Endothelial cell of umbilical vein (primary cell): ENCODE results near the gene DDHD1. TPM values are rescaled to one million over a fixed set of nuclear protein-coding genes. Genes with fewer than 3 reads are reported as not detected.

ENCODE experiments used
- BruUV-seq: library from RNA; stranded (reverse); fragments of 400-500 nt; replicated peaks from 2 replicates; lab custom pipeline; 2021; lab: Mats Ljungman, UMichigan
- CTCF ChIA-PET: fragments of 300-600, 350-600 bp; sonication (Branson Sonifier 250); formaldehyde crosslinking; loops from one replicate; lab custom pipeline; 2021; ENCODE audit warnings: antibody characterized with exemption, inconsistent platforms; lab: Charles Lee
- POLR2A ChIA-PET: fragments of 300-600, 350-600 bp; sonication (Branson Sonifier 250); formaldehyde crosslinking; loops from one replicate; lab custom pipeline; 2021; ENCODE audit warnings: antibody characterized with exemption, inconsistent platforms; lab: Charles Lee
- DNase-seq: peaks from one replicate; pipeline ENCODE4 v3.0.0-alpha.2; 2011; ENCODE audit warnings: low read depth, low spot score
- FAIRE-seq: peaks from 2 replicates; lab custom pipeline; 2011; peaks lifted over from hg19 to GRCh38; lab: Jason Lieb, UNC
- H2AFZ ChIP-seq: 2 replicates; pipeline ENCODE4 v1.6.0; 2012; ENCODE audit warnings: low read depth, low read length, control low read depth, inconsistent platforms
- H3K27ac ChIP-seq: 2 replicates; pipeline ENCODE4 v1.5.1; 2011; ENCODE audit warnings: low read depth, mild to moderate bottlenecking, control low read depth, low read length, moderate library complexity; ENCODE audit not compliant: insufficient read depth
- H3K27me3 ChIP-seq, 2 experiments: 2 replicates each; pipeline versions ENCODE4 v1.6.0 to v1.6.1; 2011; ENCODE audit warnings: low read length in 2 of 2, mixed read lengths in 1 of 2; ENCODE audit not compliant: control insufficient read depth in 2 of 2, insufficient read depth in 2 of 2
- H3K36me3 ChIP-seq, 2 experiments: 2 replicates in 1 of 2; 3 replicates in 1 of 2; pipeline ENCODE4 v1.5.1; 2011; ENCODE audit warnings: low read length in 2 of 2, mild to moderate bottlenecking in 1 of 2, moderate library complexity in 1 of 2; ENCODE audit not compliant: control insufficient read depth in 2 of 2, insufficient read depth in 2 of 2; ENCODE audit errors: extremely low read depth in 1 of 2
- H3K4me1 ChIP-seq: 3 replicates; pipeline ENCODE4 v1.5.1; 2011; ENCODE audit warnings: mild to moderate bottlenecking, low read length; ENCODE audit not compliant: control insufficient read depth, insufficient read depth; ENCODE audit errors: extremely low read depth
- H3K4me2 ChIP-seq: 2 replicates; pipeline ENCODE4 v1.6.1; 2011; ENCODE audit warnings: low read length, control low read depth, mixed read lengths; ENCODE audit not compliant: insufficient read depth
- H3K4me3 ChIP-seq, 3 experiments: fragments of 200-600 bp in 1 of 3; sonication (generic), shearing (Covaris generic) in 1 of 3; replicated peaks in 1 of 3; 2 replicates each; pipeline ENCODE4 v1.5.1; 2011 to 2016; ENCODE audit warnings: control low read depth in 3 of 3, low read length in 3 of 3, mild to moderate bottlenecking in 2 of 3, inconsistent platforms in 1 of 3, low read depth in 1 of 3, moderate library complexity in 1 of 3; ENCODE audit not compliant: insufficient read depth in 1 of 3
- H3K79me2 ChIP-seq: 2 replicates; pipeline ENCODE4 v1.6.0; 2012; ENCODE audit warnings: low read length, inconsistent platforms; ENCODE audit not compliant: control insufficient read depth, insufficient read depth
- H3K9ac ChIP-seq: replicated peaks from 2 replicates; pipeline ENCODE3; 2011; ENCODE audit warnings: low read length, control low read depth; ENCODE audit not compliant: insufficient read depth; ENCODE audit errors: extremely low read depth
- H3K9me1 ChIP-seq: replicated peaks from 3 replicates; pipeline ENCODE4 v1.6.0; 2011; ENCODE audit warnings: mild to moderate bottlenecking, low read length; ENCODE audit not compliant: control insufficient read depth, insufficient read depth; ENCODE audit errors: extremely low read depth
- H3K9me3 ChIP-seq: replicated peaks from 2 replicates; pipeline ENCODE4 v1.5.1; 2012; ENCODE audit warnings: low read length, inconsistent platforms; ENCODE audit not compliant: control insufficient read depth, insufficient read depth
- H4K20me1 ChIP-seq: replicated peaks from 2 replicates; pipeline ENCODE3; 2011; ENCODE audit warnings: mild to moderate bottlenecking, low read length; ENCODE audit not compliant: control insufficient read depth, insufficient read depth; ENCODE audit errors: extremely low read depth
- CTCF ChIP-seq, 2 donors: IDR thresholded peaks; 1 replicate in 1 of 2; 2 replicates in 1 of 2; pipeline ENCODE4 v1.5.1; 2011; ENCODE audit warnings: low read length in 2 of 2, mild to moderate bottlenecking in 2 of 2, moderate library complexity in 2 of 2, control low read depth in 1 of 2, inconsistent platforms in 1 of 2, low read depth in 1 of 2; ENCODE audit not compliant: insufficient read depth in 1 of 2; ENCODE audit errors: extremely low read depth in 1 of 2
- EZH2 ChIP-seq: IDR thresholded peaks from 2 replicates; pipeline ENCODE4 v1.6.1; 2012; ENCODE audit warnings: borderline replicate concordance, low read depth, mild to moderate bottlenecking, moderate library complexity, low read length, inconsistent platforms; ENCODE audit not compliant: severe bottlenecking
- FOS ChIP-seq: IDR thresholded peaks from 2 replicates; pipeline ENCODE4 v1.6.1; 2011; ENCODE audit warnings: mild to moderate bottlenecking, low read length, moderate library complexity, borderline replicate concordance; ENCODE audit not compliant: insufficient read depth
- GATA2 ChIP-seq: IDR thresholded peaks from 2 replicates; pipeline ENCODE4 v1.7.0; 2011; ENCODE audit warnings: low read depth, mild to moderate bottlenecking, moderate library complexity, mixed read lengths, low read length; ENCODE audit not compliant: insufficient read length, insufficient read depth
- JUN ChIP-seq: IDR thresholded peaks from 2 replicates; pipeline ENCODE4 v1.6.1; 2011; ENCODE audit warnings: borderline replicate concordance, low read depth; ENCODE audit not compliant: insufficient read length, insufficient read depth
- MAX ChIP-seq: IDR thresholded peaks from 2 replicates; pipeline ENCODE4 v1.6.1; 2011; ENCODE audit not compliant: insufficient read depth, insufficient read length
- MYC ChIP-seq: IDR thresholded peaks from one replicate; pipeline ENCODE4 v1.6.1; 2011; ENCODE audit warnings: mild to moderate bottlenecking, low read depth, low read length
- POLR2A ChIP-seq: IDR thresholded peaks from 2 replicates; pipeline ENCODE4 v1.6.1; 2012; ENCODE audit warnings: low read depth, mild to moderate bottlenecking, control low read depth, low read length
- POLR2AphosphoS5 ChIP-seq: IDR thresholded peaks from 2 replicates; pipeline ENCODE4 v1.6.1; 2012; ENCODE audit warnings: low read depth, mild to moderate bottlenecking, control low read depth, low read length, moderate library complexity; ENCODE audit not compliant: insufficient read depth
- dilution Hi-C: fragments of 300-500 bp; cut with MboI; formaldehyde crosslinking; loops from one replicate; pipeline ENCODE4 v1.15.0; 2019; ENCODE audit warnings: low sequenced_read_pairs; ENCODE audit not compliant: extremely low pct_ligation_motif_present
- intact Hi-C: fragments of 100-400 bp; cut with micrococcal nuclease; formaldehyde crosslinking; loops from one replicate; pipeline ENCODE4 v1.10.0; 2022
- polyA plus RNA-seq, 4 experiments: library from polyadenylated mRNA; depleted of rRNA in 3 of 4; stranded (reverse) in 3 of 4; unstranded in 1 of 4; fragments of >200 nt; gene quantifications; 2 replicates each; pipeline versions ENCODE4 v1.2.1 to v1.2.3, GENCODE V29; 2011 to 2012; ENCODE audit warnings: missing spikeins in 1 of 4
- total RNA-seq: library from RNA; stranded (reverse); gene quantifications from 2 replicates; pipeline ENCODE4 v1.2.3, GENCODE V29; 2021

The DDHD1 gene
- total and polyA plus RNA-seq, 2 donors (not counting 3 experiments of a cell fraction or from before 2014, with no cell fraction given) = 2.7 to 12.4 TPM

- DNase-seq (no peak), FAIRE-seq (no peak)
- H3K4me3 ChIP-seq = no peak overlapping the region
- TF ChIP-seq CTCF (IDR thresholded peaks at IDR 0.05; ENCODE audit: extremely low read depth in 1 of 2, insufficient read depth in 1 of 2, low read depth in 1 of 2, low read length in 2 of 2) (no peak), JUN (no peak), FOS (no peak), POLR2AphosphoS5 (no peak), GATA2 (no peak), MYC (no peak), POLR2A (no peak), MAX (no peak), EZH2 (no peak)
- H3K4me1 ChIP-seq = no peaks in the 10 kb centered on the region
- dilution Hi-C loops = no loop called here
- CTCF ChIA-PET = interaction anchor here (1.6 kb wide), 1 partner anchor 56 kb away, joined by 3 read pairs; no protein-coding TSS in a partner anchor
- H3K27me3 ChIP-seq = no peaks in the 10 kb centered on the region
- no peaks in the 10 kb centered on the region for H3K9me1 ChIP-seq
- POLR2A ChIA-PET = no interaction called here
- H3K4me2 ChIP-seq = no peak overlapping the region
- no peaks in the 10 kb centered on the region for H3K36me3 ChIP-seq
- no peaks in the 10 kb centered on the region for H3K79me2 ChIP-seq
- H4K20me1 ChIP-seq = no peaks in the 10 kb centered on the region
- no peak overlapping the region for H3K27ac ChIP-seq
- no peak overlapping the region for H3K9ac ChIP-seq
- intact Hi-C loops = no loop called here
- H2AFZ ChIP-seq = no peak overlapping the region
- BruUV-seq = no TSS peak
- H3K9me3 ChIP-seq = no peaks in the 10 kb centered on the region
These were observed 120.2 kb downstream of the DDHD1 start for GRCh38 chr14:53032838-53033390.
